Iris pigment epithelial cell (primary cell): Measurements from ENCODE around the gene NREP.
A peak's percentile ranks its signal among the peaks of the same experiment; 100 is the strongest.

Experiments
- DNase-seq: peaks from one replicate; pipeline ENCODE4 v3.0.0-alpha.2; 2011; ENCODE audit warnings: low read depth

The NREP gene

GRCh38 chr5:111697215-111697614 is 59.8 kb downstream of the NREP start:
- DNase-seq, result peak; percentile 19

- no peak for DNase-seq
Observed at GRCh38 chr5:111695991-111696390, 61.0 kb downstream of the NREP start.

DNA sequence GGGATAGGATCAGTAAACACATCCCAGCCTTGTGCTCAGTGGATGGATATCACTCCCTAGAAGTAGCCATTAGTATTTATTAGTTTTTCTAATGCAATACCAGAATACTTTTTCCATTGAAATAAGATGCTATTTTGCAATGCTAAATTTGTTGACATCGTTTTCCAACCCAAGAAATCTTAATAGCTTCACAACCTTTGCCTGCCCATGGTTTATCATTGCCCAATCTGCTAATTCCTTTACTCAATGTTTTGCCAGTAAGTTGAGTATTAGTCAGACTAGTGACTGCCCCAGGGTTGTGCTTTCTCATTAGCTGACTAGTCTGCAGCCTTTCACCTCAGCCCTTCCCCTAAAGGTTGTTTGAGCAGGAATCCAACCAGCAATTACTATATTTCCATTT is 62.9 kb downstream of the NREP start:
- DNase-seq, result peak; percentile 93

- no peak for DNase-seq
Observed at GRCh38 chr5:111691914-111692313, 65.1 kb downstream of the NREP start.

DNA sequence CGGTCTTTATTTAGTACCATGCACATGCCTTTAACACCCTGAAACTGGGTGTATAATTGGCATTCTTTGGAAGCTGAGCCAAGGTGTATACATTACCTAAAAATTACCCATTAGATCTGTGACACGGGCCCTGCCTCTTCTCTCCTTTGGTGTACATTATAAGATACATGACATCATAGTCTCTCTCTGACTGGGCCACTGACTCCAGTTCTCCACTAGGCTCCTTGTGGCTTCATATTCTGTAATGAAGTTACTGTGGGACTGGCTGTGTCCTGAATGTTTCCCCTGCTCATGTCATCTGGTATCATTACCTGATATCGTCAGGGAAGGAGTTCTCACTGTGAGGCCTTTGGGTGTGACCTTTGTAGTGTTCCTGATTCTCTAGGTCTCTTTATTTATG is 65.5 kb downstream of the NREP start:
- DNase-seq, result no peak

- DNase-seq, result no peak
Observed at GRCh38 chr5:111689357-111689935, 67.5 kb downstream of the NREP start.

DNA sequence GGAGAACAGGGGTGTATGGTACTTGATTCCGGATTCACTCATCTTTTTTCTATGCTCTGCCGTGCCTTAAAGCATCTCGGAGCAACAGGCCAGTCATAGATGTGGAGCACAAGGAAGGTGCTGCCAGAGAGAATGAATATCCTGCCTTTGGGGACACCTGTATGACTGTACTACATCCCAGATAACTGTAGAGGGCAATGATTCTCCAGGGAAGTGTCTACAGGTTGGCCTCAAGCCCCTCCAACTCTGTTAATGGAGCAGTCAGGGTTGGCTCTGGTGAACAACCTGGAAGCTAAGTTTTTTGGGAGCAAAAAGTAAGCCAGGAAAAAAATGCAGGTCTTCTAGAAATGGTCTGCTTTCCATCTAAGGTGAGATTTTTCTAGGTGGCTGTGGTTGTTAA is 71.0 kb downstream of the NREP start:
- DNase-seq, result no peak

DNA sequence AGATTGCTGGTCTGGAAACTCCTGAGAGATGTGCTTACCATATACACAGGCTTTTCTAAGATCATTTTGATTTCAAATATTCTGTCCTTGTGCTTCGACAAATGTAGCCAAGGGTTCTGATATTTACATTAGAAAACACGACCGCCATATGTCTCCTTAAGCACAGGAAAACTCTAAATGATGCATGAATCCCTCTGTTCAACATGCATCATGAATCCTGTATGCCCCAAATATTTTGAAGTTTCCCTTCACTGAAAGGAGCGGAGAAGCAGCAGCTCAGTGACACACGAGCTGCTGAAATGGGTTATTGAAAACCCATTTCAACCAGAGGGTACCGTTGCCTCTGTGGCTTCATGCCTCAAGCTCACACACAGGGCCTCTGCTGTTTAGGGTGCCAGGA is 74.4 kb downstream of the NREP start:
- no peak for DNase-seq

- no peak for DNase-seq
Observed at GRCh38 chr5:111682121-111682520, 74.9 kb downstream of the NREP start.

- peak; percentile 55 for DNase-seq
Observed at GRCh38 chr5:111681414-111682120, 75.4 kb downstream of the NREP start.

GRCh38 chr5:111680737-111681413 is 76.1 kb downstream of the NREP start:
- peak; percentile 95 for DNase-seq

GRCh38 chr5:111679611-111680010 is 77.4 kb downstream of the NREP start:
- DNase-seq, result no peak
